Glomerular visceral epithelial cell (primary cell): ENCODE data around the gene ADAP1.
"Not testable (repeated sequence)": the region's sequence is repeated elsewhere in the genome, so short reads cannot be mapped to it uniquely, and the experiment has no call there.

Experiments used
- DNase-seq: peaks from one replicate; pipeline ENCODE4 v3.0.0-alpha.2; 2016; ENCODE audit errors: extremely low spot score

Gene ADAP1

GRCh38 chr7:959271-959670 is 4.8 kb upstream of the ADAP1 start:
- no peak for DNase-seq

GRCh38 chr7:958221-959200 is 4.0 kb upstream of the ADAP1 start:
- DNase-seq, result no peak

GRCh38 chr7:957418-958220 is 3.1 kb upstream of the ADAP1 start:
- DNase-seq, result no peak

- DNase-seq, result no peak
Observed at GRCh38 chr7:956031-956430, 1.6 kb upstream of the ADAP1 start.

GRCh38 chr7:953547-954327 is 743 bp downstream of the ADAP1 start:
- DNase-seq, result no peak

- DNase-seq, result no peak
Observed at GRCh38 chr7:952548-953441, 1.7 kb downstream of the ADAP1 start.

- DNase-seq, result no peak
Observed at GRCh38 chr7:951881-952547, 2.5 kb downstream of the ADAP1 start.

GRCh38 chr7:949021-949934 is 5.2 kb downstream of the ADAP1 start:
- DNase-seq, result no peak

- no peak for DNase-seq
Observed at GRCh38 chr7:947391-948210, 6.9 kb downstream of the ADAP1 start.

GRCh38 chr7:946256-946996 is 8.1 kb downstream of the ADAP1 start:
- DNase-seq, result no peak

- DNase-seq, result peak; percentile 37
Observed at GRCh38 chr7:945556-946255, 8.8 kb downstream of the ADAP1 start.

- peak; percentile 16 for DNase-seq
Observed at GRCh38 chr7:945147-945555, 9.3 kb downstream of the ADAP1 start.

GRCh38 chr7:944744-945143 is 9.7 kb downstream of the ADAP1 start:
- no peak for DNase-seq

GRCh38 chr7:943793-944192 is 10.7 kb downstream of the ADAP1 start:
- not testable (repeated sequence) for DNase-seq

GRCh38 chr7:940599-941408 is 13.7 kb downstream of the ADAP1 start:
- no peak for DNase-seq

- no peak for DNase-seq
Observed at GRCh38 chr7:939843-940242, 14.6 kb downstream of the ADAP1 start.
